Measurements from ENCODE around the gene NFIA. TPM values are rescaled to one million over a fixed set of nuclear protein-coding genes. Genes with fewer than 3 reads are reported as not detected.

NFIA gene
- total and polyA plus RNA-seq, 2 of the 13 experiments (the other 11 are each of a cell fraction or from before 2014, with no cell fraction given): 14.7 to 28.5 TPM

DNA sequence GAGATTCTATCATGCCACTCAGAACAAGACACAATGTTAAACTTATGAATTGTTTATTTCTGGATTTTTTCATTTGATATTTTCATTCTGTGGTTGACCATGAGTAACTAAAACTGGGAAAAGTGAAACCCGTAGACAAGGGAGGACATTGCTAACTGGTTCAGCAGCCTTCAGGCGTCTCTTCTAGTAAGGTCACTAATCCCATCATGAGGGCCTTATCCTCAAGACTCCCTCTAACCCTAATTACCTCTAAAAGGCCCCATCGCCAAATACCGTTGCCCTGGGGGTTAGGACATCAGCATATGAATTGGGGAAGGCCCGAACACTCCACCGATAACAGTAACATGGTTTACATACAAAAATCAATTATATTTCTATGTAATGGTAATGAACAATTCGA, 394.9 kb downstream of the NFIA start (continued):
- TF ChIP-seq YY1 (IDR thresholded peaks at IDR 0.05; ENCODE audit: insufficient read depth, insufficient replicate concordance, low read depth, low read length) (no peak), ZNF780A (CRISPR knock-in tag; IDR thresholded peaks at IDR 0.05) (no peak), HNF4G (IDR thresholded peaks at IDR 0.05; ENCODE audit: borderline replicate concordance, low read depth, low read length) (no peak), HNF4G (CRISPR knock-in tag; IDR thresholded peaks at IDR 0.05; ENCODE audit: borderline replicate concordance, low read depth) (no peak), TRIM24 (CRISPR knock-in tag; IDR thresholded peaks at IDR 0.05) (no peak), HOXA9 (CRISPR knock-in tag; IDR thresholded peaks at IDR 0.05; ENCODE audit: borderline replicate concordance) (no peak), NR1H2 (CRISPR knock-in tag; IDR thresholded peaks at IDR 0.05; ENCODE audit: borderline replicate concordance, low read depth) (no peak), ADNP (CRISPR knock-in tag; IDR thresholded peaks at IDR 0.05) (no peak), SP4 (CRISPR knock-in tag; IDR thresholded peaks at IDR 0.05) (no peak)
- TF ChIP-seq, protein P1, sequence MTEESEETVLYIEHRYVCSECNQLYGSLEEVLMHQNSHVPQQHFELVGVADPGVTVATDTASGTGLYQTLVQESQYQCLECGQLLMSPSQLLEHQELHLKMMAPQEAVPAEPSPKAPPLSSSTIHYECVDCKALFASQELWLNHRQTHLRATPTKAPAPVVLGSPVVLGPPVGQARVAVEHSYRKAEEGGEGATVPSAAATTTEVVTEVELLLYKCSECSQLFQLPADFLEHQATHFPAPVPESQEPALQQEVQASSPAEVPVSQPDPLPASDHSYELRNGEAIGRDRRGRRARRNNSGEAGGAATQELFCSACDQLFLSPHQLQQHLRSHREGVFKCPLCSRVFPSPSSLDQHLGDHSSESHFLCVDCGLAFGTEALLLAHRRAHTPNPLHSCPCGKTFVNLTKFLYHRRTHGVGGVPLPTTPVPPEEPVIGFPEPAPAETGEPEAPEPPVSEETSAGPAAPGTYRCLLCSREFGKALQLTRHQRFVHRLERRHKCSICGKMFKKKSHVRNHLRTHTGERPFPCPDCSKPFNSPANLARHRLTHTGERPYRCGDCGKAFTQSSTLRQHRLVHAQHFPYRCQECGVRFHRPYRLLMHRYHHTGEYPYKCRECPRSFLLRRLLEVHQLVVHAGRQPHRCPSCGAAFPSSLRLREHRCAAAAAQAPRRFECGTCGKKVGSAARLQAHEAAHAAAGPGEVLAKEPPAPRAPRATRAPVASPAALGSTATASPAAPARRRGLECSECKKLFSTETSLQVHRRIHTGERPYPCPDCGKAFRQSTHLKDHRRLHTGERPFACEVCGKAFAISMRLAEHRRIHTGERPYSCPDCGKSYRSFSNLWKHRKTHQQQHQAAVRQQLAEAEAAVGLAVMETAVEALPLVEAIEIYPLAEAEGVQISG (CRISPR knock-in tag; IDR thresholded peaks at IDR 0.05): no peak
- TF ChIP-seq, protein P2, sequence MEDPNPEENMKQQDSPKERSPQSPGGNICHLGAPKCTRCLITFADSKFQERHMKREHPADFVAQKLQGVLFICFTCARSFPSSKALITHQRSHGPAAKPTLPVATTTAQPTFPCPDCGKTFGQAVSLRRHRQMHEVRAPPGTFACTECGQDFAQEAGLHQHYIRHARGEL (CRISPR knock-in tag; IDR thresholded peaks at IDR 0.05): no peak
- TF ChIP-seq, protein P3, sequence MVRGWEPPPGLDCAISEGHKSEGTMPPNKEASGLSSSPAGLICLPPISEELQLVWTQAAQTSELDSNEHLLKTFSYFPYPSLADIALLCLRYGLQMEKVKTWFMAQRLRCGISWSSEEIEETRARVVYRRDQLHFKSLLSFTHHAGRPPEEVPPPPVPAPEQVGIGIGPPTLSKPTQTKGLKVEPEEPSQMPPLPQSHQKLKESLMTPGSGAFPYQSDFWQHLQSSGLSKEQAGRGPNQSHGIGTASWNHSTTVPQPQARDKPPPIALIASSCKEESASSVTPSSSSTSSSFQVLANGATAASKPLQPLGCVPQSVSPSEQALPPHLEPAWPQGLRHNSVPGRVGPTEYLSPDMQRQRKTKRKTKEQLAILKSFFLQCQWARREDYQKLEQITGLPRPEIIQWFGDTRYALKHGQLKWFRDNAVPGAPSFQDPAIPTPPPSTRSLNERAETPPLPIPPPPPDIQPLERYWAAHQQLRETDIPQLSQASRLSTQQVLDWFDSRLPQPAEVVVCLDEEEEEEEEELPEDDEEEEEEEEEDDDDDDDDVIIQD (CRISPR knock-in tag; IDR thresholded peaks at IDR 0.05; ENCODE audit: low read depth): no peak
- TF ChIP-seq, protein P4, sequence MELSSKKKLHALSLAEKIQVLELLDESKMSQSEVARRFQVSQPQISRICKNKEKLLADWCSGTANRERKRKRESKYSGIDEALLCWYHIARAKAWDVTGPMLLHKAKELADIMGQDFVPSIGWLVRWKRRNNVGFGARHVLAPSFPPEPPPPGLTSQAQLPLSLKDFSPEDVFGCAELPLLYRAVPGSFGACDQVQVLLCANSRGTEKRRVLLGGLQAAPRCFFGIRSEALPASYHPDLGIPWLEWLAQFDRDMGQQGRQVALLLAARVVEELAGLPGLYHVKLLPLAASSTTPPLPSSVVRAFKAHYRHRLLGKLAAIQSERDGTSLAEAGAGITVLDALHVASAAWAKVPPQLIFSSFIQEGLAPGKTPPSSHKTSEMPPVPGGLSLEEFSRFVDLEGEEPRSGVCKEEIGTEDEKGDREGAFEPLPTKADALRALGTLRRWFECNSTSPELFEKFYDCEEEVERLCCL (CRISPR knock-in tag; IDR thresholded peaks at IDR 0.05; ENCODE audit: borderline replicate concordance): no peak
